Uterus (tissue), 4 donors: ENCODE measurements around the gene TXNIP. TPM values are rescaled to one million over a fixed set of nuclear protein-coding genes. Genes with fewer than 3 reads are reported as not detected.

Experiments used
- DNase-seq, 2 donors: peaks; one replicate each; pipeline ENCODE4 v3.0.0-alpha.2; 2019 to 2020
- H3K27ac ChIP-seq, 2 donors: fragments of 200-600 bp; sonication (generic); 1 replicate in 1 of 2; 2 replicates in 1 of 2; pipeline ENCODE4 v1.5.1; 2016 to 2018
- H3K27me3 ChIP-seq, 2 donors: fragments of 200-600 bp; sonication (generic); one replicate each; pipeline ENCODE4 v1.5.1; 2018 to 2019; ENCODE audit warnings: control low read depth in 1 of 2
- H3K36me3 ChIP-seq, 2 donors: fragments of 200-600 bp; sonication (generic); one replicate each; pipeline ENCODE4 v1.5.1; 2019; ENCODE audit warnings: control low read depth in 1 of 2
- H3K4me1 ChIP-seq, 2 donors: fragments of 200-600 bp; sonication (generic); one replicate each; pipeline ENCODE4 v1.5.1; 2018 to 2019; ENCODE audit warnings: control low read depth in 1 of 2
- H3K4me3 ChIP-seq, 2 donors: fragments of 200-600 bp; sonication (generic); 1 replicate in 1 of 2; 2 replicates in 1 of 2; pipeline ENCODE4 v1.5.1; 2018 to 2019; ENCODE audit warnings: mild to moderate bottlenecking in 1 of 2
- H3K9me3 ChIP-seq, 2 donors: fragments of 200-600 bp; sonication (generic); one replicate each; pipeline ENCODE4 v1.5.1; 2019; ENCODE audit warnings: control low read depth in 1 of 2
- POLR2A ChIP-seq, 2 donors: fragments of 450-650 bp; IDR thresholded peaks; one replicate each; pipeline ENCODE4 v1.6.1; 2016; ENCODE audit warnings: antibody characterized with exemption in 2 of 2, mild to moderate bottlenecking in 1 of 2, moderate library complexity in 1 of 2
- intact Hi-C: fragments of 100-400 bp; cut with DNase I; formaldehyde crosslinking; loops from one replicate; pipeline ENCODE4 v1.15.1; 2023; ENCODE audit warnings: low total_unique reads
- total RNA-seq, 4 donors: library from RNA; depleted of rRNA in 3 of 4; stranded (reverse); fragments of >200 nt in 3 of 4; gene quantifications; one replicate each; pipeline versions ENCODE4 v1.1.0 to v1.2.4, GENCODE V29; 2014 to 2023
- TF ChIP-seq, protein P1 (sequence below), 4 experiments: fragments of 200-600 bp in 2 of 4; fragments of 450-650 bp in 2 of 4; sonication (generic) in 2 of 4; IDR thresholded peaks; one replicate each; pipeline ENCODE4 v1.5.1; 2016 to 2019; ENCODE audit warnings: antibody characterized with exemption in 4 of 4, mild to moderate bottlenecking in 2 of 4, moderate library complexity in 1 of 4
- donor health status: DM: yes; HTN: yes; CAD: no.

Gene TXNIP
- total RNA-seq, 4 donors from 2014 or later = 731 to 1,940 (median 1,478) TPM

DNA sequence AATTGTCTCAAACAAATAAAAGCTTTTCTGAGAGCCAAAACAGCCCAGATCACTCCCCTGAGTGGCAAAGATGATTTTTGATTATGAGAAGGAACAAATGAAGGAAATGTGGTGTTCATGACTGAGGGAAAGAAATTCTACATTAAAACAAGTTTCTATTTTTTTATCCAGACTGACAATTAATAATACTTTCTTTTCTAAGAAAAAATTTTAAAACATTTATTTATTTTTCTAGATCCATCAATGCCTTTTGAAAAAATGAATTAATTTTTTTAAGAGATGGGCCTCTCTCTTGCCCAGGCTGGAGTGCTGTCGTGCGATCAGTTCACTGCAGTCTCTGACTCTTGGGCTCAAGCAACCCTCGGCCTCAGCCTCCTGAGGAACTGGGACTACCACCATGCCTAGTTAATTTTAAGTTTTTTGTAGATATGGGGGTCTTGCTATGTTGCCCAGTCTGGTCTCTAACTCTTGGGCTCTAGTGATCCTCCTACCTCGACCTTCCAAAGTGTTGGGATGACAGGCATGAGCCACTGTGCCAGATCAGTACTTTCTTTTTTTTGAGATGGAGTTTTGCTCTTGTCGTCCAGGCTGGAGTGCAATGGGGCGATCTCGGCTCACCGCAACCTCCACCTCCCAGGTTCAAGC, 11.2 kb upstream of the TXNIP start:
- Histone ChIP-seq H3K27me3 (no peaks in the 10 kb centered on the region), H3K4me1 (peaks cover 0 to 8% of the 10 kb centered on the region in 2 donors), H3K36me3 (no peaks in the 10 kb centered on the region), H3K27ac (peak overlapping the region; percentile 89 to 96), H3K9me3 (no peaks in the 10 kb centered on the region), H3K4me3 (no peak overlapping the region)
- DNase-seq = no peak
- intact Hi-C loops = no loop called here
- no peak for TF ChIP-seq POLR2A (IDR thresholded peaks at IDR 0.05)
- TF ChIP-seq, protein P1, sequence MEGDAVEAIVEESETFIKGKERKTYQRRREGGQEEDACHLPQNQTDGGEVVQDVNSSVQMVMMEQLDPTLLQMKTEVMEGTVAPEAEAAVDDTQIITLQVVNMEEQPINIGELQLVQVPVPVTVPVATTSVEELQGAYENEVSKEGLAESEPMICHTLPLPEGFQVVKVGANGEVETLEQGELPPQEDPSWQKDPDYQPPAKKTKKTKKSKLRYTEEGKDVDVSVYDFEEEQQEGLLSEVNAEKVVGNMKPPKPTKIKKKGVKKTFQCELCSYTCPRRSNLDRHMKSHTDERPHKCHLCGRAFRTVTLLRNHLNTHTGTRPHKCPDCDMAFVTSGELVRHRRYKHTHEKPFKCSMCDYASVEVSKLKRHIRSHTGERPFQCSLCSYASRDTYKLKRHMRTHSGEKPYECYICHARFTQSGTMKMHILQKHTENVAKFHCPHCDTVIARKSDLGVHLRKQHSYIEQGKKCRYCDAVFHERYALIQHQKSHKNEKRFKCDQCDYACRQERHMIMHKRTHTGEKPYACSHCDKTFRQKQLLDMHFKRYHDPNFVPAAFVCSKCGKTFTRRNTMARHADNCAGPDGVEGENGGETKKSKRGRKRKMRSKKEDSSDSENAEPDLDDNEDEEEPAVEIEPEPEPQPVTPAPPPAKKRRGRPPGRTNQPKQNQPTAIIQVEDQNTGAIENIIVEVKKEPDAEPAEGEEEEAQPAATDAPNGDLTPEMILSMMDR (IDR thresholded peaks at IDR 0.05) = no peak

DNA sequence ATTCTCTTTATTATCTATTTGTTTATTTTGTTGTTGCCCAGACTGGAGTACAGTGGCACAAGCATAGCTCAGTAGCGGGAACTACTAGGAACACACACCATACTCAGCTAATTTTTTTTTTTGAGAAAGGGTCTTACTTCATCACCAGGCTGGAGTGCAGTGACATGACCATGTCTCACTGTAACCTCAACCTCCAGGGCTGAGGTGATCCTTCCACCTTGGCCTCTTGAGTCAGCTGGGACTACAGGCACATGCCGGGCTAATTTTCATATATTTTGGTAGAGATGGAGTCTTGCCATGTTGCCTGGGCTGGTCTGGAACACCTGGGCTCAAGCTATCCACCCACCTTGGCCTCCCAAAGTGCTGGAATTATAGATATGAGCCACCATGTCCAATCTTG, 5.3 kb upstream of the TXNIP start:
- DNase-seq = no peak
- Histone ChIP-seq H3K27me3 (no peaks in the 10 kb centered on the region), H3K27ac (peak overlapping the region; percentile 96 to 100), H3K4me3 (no peak overlapping the region), H3K9me3 (no peaks in the 10 kb centered on the region), H3K4me1 (peaks cover 4 to 12% of the 10 kb centered on the region in 2 donors), H3K36me3 (no peaks in the 10 kb centered on the region)
- intact Hi-C loops = no loop called here
- TF ChIP-seq, protein P1 (IDR thresholded peaks at IDR 0.05) = no peak
- TF ChIP-seq POLR2A (IDR thresholded peaks at IDR 0.05) = no peak

- Histone ChIP-seq H3K4me3 (peak overlapping the region; percentile 4 to 60), H3K9me3 (no peaks in the 10 kb centered on the region), H3K4me1 (peaks cover 4% of the 10 kb centered on the region in 2 donors), H3K27me3 (no peaks in the 10 kb centered on the region), H3K36me3 (no peaks in the 10 kb centered on the region), H3K27ac (peak overlapping the region; percentile 96 to 100)
- peak; percentile 67 to 77 for DNase-seq
- intact Hi-C loops = no loop called here
- TF ChIP-seq POLR2A (IDR thresholded peaks at IDR 0.05) = peak; percentile 41 to 43
- TF ChIP-seq, protein P1 (IDR thresholded peaks at IDR 0.05) = no peak
These were observed 3.1 kb upstream of the TXNIP start for GRCh38 chr1:145999321-146000024.

GRCh38 chr1:145997718-145998023, 1.3 kb upstream of the TXNIP start:
- intact Hi-C loops = no loop called here
- Histone ChIP-seq H3K27ac (peak overlapping the region; percentile 96 to 100), H3K4me3 (peak overlapping the region; percentile 60 to 85), H3K4me1 (peaks cover 4% of the 10 kb centered on the region in 2 donors), H3K27me3 (no peaks in the 10 kb centered on the region), H3K36me3 (peaks cover 0 to 3% of the 10 kb centered on the region in 2 donors), H3K9me3 (no peaks in the 10 kb centered on the region)
- DNase-seq = no peak
- TF ChIP-seq POLR2A (IDR thresholded peaks at IDR 0.05) = no peak
- TF ChIP-seq, protein P1 (IDR thresholded peaks at IDR 0.05) = peak in 2 of 4 experiments; percentile 9 to 20

- H3K9me3 ChIP-seq = no peaks in the 10 kb centered on the region
- TF ChIP-seq POLR2A (IDR thresholded peaks at IDR 0.05) = peak; percentile 4 to 33
- TF ChIP-seq, protein P1 (IDR thresholded peaks at IDR 0.05) = no peak
- peak overlapping the region; percentile 96 to 100 for H3K27ac ChIP-seq
- H3K27me3 ChIP-seq = no peaks in the 10 kb centered on the region
- peaks cover 4% of the 10 kb centered on the region in 2 donors for H3K4me1 ChIP-seq
- H3K4me3 ChIP-seq = peak overlapping the region; percentile 60 to 85
- DNase-seq = peak; percentile 54 to 74
- peaks cover 0 to 3% of the 10 kb centered on the region in 2 donors for H3K36me3 ChIP-seq
- intact Hi-C loops = no loop called here
These were observed 788 bp upstream of the TXNIP start for GRCh38 chr1:145997016-145997717.
